Measurements from ENCODE around the gene CNGB1. TPM values are rescaled to one million over a fixed set of nuclear protein-coding genes. Genes with fewer than 3 reads are reported as not detected.

CNGB1 gene
- total and polyA plus RNA-seq, 4 donors = under 0.01 TPM; not detected in 2

DNA sequence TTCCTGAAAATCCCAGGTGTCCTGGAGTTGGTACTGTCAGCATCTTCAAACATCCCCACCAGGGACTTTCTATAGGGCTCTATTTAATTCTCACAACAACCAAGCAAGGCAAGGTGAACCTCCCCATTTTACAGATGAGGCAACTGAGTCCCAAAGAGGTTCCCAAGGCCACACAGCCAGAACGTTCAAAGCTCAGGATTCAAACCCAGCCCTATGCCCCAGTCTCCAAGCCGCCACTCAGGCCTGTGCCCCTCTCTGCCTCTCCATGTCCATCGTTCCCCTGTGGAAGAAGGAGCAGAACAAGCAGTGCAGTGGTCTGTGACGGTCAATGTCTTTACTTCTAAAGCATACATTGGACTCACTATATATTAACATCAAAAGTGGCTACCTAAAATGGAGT is 23.4 kb upstream of the CNGB1 start:
- WGBS = 96% methylated on average over 4 of the region's 4 CpGs
- no peak for DNase-seq (ENCODE audit: low spot score)
- no peaks in the 10 kb centered on the region for H3K9me3 ChIP-seq (ENCODE audit: control insufficient read depth in 4 of 4, low read length in 3 of 4)
- no peak overlapping the region for H3K4me3 ChIP-seq (ENCODE audit: low read depth in 1 of 3, low read length in 3 of 3)
- peaks cover under 1 to 5% (median 4%) of the 10 kb centered on the region in 4 donors for H3K4me1 ChIP-seq (ENCODE audit: control insufficient read depth in 4 of 4, insufficient read depth in 4 of 4, low read length in 3 of 4)
- TF ChIP-seq, protein P1, sequence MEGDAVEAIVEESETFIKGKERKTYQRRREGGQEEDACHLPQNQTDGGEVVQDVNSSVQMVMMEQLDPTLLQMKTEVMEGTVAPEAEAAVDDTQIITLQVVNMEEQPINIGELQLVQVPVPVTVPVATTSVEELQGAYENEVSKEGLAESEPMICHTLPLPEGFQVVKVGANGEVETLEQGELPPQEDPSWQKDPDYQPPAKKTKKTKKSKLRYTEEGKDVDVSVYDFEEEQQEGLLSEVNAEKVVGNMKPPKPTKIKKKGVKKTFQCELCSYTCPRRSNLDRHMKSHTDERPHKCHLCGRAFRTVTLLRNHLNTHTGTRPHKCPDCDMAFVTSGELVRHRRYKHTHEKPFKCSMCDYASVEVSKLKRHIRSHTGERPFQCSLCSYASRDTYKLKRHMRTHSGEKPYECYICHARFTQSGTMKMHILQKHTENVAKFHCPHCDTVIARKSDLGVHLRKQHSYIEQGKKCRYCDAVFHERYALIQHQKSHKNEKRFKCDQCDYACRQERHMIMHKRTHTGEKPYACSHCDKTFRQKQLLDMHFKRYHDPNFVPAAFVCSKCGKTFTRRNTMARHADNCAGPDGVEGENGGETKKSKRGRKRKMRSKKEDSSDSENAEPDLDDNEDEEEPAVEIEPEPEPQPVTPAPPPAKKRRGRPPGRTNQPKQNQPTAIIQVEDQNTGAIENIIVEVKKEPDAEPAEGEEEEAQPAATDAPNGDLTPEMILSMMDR (IDR thresholded peaks at IDR 0.05; ENCODE audit: low read depth, low read length, missing input control) = no peak
- TF ChIP-seq YY1 (IDR thresholded peaks at IDR 0.05) = no peak
- no peak for TF ChIP-seq HNF4A (conservative IDR thresholded peaks at IDR 0.05)
- no peak for TF ChIP-seq HNF4G (IDR thresholded peaks at IDR 0.05)
- TF ChIP-seq RXRA (IDR thresholded peaks at IDR 0.05) = no peak
- no peak for TF ChIP-seq SP1 (IDR thresholded peaks at IDR 0.05)
- no peak for TF ChIP-seq GABPA (IDR thresholded peaks at IDR 0.05 in 1 of 2, conservative IDR thresholded peaks at IDR 0.05 in 1 of 2)
- no peak for TF ChIP-seq RAD21 (IDR thresholded peaks at IDR 0.05)
- TF ChIP-seq, protein P2, sequence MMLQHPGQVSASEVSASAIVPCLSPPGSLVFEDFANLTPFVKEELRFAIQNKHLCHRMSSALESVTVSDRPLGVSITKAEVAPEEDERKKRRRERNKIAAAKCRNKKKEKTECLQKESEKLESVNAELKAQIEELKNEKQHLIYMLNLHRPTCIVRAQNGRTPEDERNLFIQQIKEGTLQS (IDR thresholded peaks at IDR 0.05) = no peak
- TF ChIP-seq FOXA1 (IDR thresholded peaks at IDR 0.05) = no peak
- no peak for TF ChIP-seq JUND (IDR thresholded peaks at IDR 0.05)
- TF ChIP-seq, protein P3, sequence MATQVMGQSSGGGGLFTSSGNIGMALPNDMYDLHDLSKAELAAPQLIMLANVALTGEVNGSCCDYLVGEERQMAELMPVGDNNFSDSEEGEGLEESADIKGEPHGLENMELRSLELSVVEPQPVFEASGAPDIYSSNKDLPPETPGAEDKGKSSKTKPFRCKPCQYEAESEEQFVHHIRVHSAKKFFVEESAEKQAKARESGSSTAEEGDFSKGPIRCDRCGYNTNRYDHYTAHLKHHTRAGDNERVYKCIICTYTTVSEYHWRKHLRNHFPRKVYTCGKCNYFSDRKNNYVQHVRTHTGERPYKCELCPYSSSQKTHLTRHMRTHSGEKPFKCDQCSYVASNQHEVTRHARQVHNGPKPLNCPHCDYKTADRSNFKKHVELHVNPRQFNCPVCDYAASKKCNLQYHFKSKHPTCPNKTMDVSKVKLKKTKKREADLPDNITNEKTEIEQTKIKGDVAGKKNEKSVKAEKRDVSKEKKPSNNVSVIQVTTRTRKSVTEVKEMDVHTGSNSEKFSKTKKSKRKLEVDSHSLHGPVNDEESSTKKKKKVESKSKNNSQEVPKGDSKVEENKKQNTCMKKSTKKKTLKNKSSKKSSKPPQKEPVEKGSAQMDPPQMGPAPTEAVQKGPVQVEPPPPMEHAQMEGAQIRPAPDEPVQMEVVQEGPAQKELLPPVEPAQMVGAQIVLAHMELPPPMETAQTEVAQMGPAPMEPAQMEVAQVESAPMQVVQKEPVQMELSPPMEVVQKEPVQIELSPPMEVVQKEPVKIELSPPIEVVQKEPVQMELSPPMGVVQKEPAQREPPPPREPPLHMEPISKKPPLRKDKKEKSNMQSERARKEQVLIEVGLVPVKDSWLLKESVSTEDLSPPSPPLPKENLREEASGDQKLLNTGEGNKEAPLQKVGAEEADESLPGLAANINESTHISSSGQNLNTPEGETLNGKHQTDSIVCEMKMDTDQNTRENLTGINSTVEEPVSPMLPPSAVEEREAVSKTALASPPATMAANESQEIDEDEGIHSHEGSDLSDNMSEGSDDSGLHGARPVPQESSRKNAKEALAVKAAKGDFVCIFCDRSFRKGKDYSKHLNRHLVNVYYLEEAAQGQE (IDR thresholded peaks at IDR 0.05) = no peak
- TF ChIP-seq, protein P4, sequence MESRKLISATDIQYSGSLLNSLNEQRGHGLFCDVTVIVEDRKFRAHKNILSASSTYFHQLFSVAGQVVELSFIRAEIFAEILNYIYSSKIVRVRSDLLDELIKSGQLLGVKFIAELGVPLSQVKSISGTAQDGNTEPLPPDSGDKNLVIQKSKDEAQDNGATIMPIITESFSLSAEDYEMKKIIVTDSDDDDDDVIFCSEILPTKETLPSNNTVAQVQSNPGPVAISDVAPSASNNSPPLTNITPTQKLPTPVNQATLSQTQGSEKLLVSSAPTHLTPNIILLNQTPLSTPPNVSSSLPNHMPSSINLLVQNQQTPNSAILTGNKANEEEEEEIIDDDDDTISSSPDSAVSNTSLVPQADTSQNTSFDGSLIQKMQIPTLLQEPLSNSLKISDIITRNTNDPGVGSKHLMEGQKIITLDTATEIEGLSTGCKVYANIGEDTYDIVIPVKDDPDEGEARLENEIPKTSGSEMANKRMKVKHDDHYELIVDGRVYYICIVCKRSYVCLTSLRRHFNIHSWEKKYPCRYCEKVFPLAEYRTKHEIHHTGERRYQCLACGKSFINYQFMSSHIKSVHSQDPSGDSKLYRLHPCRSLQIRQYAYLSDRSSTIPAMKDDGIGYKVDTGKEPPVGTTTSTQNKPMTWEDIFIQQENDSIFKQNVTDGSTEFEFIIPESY (IDR thresholded peaks at IDR 0.05) = no peak
- TF ChIP-seq, protein P5, sequence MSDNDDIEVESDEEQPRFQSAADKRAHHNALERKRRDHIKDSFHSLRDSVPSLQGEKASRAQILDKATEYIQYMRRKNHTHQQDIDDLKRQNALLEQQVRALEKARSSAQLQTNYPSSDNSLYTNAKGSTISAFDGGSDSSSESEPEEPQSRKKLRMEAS (IDR thresholded peaks at IDR 0.05) = no peak
- no peak for TF ChIP-seq NR2F2 (IDR thresholded peaks at IDR 0.05)
- no peak for TF ChIP-seq TAF1 (conservative IDR thresholded peaks at IDR 0.05)
- TF ChIP-seq FOXA2 (IDR thresholded peaks at IDR 0.05) = no peak
- TF ChIP-seq EGR1 (IDR thresholded peaks at IDR 0.05; ENCODE audit: low read depth in 2 of 2) = no peak
- H3K27me3 ChIP-seq (ENCODE audit: control insufficient read depth in 4 of 4, insufficient read depth in 4 of 4, low read length in 3 of 4) = no peaks in the 10 kb centered on the region
- H3K36me3 ChIP-seq (ENCODE audit: control insufficient read depth in 4 of 4, insufficient read depth in 3 of 4, low read depth in 1 of 4, low read length in 3 of 4) = peaks cover 4 to 25% (median 11%) of the 10 kb centered on the region in 4 donors
- no peak overlapping the region for H3K27ac ChIP-seq (ENCODE audit: low read depth in 1 of 2, low read length in 2 of 2)
- no peak overlapping the region for H3K9ac ChIP-seq (ENCODE audit: low read depth in 1 of 2, low read length in 2 of 2)

Measured in liver (tissue), 9 donors.